GM21515 (cell line): ENCODE data around the gene URGCP.
A peak's percentile ranks its signal among the peaks of the same experiment; 100 is the strongest.

Experiments used
- ATAC-seq: cut with Tn5 transposase; IDR thresholded peaks from one replicate; pipeline ENCODE4 v1.9.1; 2021; ENCODE audit not compliant: unreplicated experiment

URGCP gene

GRCh38 chr7:43876976-43877745 lies 29.2 kb downstream of the URGCP start:
- no peak for ATAC-seq

DNA sequence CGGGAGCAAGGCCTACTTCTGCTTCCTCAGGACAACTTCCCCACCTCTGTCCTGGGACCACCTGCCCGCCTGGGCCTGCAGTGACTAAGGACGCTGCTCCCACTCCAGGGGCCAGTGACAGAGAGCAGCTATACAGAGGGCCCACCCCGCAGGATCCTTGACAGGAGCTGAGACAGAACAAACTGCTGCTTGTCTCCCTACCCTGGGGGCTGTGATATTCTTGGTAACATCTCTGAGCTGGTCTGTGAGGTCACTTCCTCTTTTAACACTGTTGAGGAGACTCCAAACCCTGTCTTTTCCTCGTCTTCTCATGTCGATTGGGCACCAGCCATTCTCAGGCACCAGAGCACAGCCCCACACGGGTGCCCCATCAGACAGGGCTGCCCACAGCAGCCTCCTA lies 30.2 kb downstream of the URGCP start:
- ATAC-seq = no peak

DNA sequence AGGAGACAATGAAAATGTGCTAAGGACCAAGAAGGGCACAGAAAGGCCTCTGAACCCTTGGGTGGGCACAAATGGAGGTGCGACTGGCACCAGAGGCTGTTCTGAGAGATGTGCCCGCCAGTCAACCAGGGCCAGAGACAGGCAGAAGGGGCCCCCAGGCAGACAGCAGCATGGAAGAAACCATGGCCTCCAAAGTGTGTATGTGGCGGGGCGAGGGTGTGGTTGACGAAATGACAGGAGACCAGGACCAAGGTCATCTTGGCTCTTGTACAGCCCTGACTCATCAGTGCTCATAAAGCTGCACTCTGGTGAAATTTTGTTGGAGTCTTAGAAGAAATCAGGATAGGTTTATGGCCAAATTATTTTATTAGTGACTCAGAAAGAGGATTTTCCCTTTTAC lies 33.1 kb downstream of the URGCP start:
- no peak for ATAC-seq

DNA sequence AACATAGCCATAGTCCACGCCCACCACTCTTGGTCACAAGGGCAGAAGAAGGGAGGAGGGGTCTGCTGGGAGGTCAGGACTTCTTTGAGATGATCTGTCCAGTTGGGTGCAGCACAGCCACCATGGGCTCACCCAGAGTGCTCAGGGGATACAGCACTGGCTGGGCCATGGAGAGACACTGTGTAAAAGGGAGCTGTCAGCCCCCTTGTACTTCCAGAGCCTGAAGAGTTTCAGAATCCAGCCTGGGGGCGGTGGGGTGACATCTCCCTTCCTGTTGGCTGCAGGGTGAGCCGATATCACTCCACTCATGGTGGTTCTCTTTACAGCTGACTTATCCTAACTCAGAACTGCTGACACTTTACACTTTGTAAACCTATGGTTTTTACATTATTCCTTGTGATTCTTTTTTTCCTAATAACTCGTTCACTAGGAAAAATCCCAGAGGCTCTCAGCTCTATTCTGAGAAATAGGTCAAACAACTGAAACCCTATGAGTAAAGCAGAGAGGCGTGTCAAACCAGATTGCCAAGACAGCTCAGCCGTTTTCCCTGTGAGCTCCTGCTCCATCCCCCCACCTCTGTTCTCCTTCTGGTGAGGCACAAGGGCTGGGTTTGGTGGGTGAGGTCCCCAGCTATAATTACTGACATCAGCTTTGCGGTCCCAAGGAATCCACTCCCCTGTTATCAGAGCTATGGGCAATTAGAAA lies 33.8 kb downstream of the URGCP start:
- ATAC-seq = no peak

DNA sequence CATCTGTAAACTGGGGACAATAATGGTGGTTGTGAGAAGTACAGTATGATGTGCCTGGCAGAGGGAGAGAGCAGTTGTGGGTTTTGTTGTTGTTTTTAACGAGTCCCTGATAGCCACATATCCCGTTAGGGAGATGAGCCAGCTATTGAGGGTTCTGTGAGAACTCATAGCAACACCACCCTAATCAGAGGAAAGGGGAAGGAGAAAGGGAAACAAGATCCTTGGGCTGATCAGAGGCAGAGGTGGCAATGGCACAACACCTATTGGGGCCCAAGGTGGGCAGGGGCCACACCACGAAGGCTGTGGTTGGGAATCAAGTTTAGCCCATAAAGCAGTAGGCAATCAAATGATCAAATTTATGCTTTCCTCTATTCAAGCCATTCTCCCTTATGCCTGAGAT lies 35.3 kb downstream of the URGCP start:
- no peak for ATAC-seq

- ATAC-seq = no peak
These were observed 36.1 kb downstream of the URGCP start for GRCh38 chr7:43870316-43870715.

DNA sequence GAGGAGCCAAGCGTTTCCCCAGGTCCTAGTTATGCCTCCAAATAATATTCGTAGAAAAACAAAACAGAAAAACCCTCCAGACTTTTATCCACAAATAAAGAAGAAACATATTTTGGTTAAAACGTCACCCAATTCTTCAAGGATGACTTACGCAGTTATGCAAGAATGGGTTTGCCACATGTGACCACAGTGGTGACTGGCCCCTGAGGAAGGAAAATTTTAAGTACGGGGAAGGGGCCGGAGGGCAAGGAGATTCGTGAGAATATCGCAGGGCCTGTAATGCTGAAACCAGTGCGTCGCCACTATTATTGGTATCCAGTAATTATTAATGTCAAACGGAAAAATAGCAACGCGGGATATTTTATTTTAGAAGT lies 36.5 kb downstream of the URGCP start:
- ATAC-seq = no peak

DNA sequence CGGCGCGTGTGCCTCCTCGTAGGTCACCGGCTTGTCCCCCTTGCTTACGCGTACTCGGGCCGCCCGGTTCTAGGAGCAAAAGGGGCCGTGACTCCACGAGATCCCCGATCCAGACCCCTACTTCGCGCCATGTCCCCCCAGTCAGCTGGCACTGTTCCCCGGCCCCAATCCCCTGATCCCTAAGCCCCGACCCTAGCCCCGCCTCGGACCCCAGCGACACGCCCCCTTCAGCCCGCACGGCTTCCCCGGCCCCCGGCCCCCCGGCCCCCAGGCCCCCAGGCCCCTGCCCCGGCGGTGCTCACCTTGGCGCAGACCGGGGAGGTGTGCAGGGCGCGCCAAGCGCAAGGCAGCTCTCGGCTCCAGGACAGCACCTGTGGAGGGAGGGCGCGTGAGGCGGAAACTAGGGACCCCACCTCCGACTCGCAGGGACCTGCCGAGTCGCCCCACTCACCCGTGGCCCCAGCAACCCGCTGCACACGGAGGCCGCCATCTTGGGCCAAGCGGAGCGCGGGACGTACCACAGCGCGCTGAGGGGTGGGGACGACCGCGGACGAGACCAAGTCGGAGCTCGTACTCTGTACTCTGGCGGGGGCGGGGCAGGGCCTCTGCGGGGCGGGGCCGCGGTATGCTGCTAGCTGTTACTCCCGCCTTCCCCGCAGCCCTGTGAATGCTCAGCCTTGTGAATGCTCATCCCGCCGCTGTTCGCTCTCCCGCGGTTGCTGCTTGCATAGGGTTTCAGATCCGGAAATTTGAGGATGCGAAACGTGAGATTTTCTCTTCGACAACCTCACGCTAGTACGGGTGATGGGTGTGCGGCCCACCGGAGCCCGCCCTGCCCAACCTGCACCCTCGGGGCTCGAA lies 37.2 kb downstream of the URGCP start, which contains the start of gene MRPS24:
MRPS24 (minus strand) TSS at position 512 of the 861 bp plus-strand sequence; CDS start at position 490, 22 bp downstream.
- ATAC-seq = peak; percentile 90

DNA sequence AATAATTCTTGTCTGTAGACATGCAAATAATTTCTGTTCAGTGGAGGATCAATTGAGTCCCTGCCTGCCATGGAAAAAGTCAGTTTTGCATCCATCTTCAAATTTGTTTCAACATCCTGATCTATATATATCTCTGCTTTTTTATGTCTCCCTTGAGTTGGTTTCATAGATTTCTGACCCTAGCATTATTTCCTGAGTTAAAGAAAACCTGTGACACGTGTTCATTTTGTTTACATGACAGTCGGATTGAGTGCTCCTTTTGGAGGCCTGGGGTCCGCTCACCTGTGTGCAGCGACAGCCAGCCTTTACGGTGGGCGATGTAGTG lies 37.8 kb downstream of the URGCP start:
- peak; percentile 5 for ATAC-seq

- no peak for ATAC-seq
These were observed 38.2 kb downstream of the URGCP start for GRCh38 chr7:43868181-43868580.

GRCh38 chr7:43865277-43865676 lies 41.1 kb downstream of the URGCP start:
- ATAC-seq = no peak

DNA sequence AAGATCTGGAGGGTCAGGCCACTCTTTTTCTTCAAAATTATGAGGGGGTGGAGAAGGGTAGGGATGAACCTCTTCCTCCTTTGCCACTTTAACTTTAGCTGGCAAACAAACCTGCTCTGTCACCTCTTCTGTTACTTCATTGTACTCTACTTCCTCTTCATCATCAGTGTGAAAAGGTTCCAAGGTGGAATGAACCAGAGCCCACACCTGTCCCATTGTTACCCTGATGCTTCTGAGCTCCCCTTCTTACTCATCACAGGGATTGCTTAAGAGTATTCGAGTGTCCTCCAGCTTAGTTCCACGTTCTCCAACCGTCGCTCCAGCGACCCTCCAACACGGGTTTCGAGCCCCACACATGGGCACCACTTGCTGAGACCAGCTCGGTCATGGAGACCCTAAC lies 42.3 kb downstream of the URGCP start:
- ATAC-seq = no peak

DNA sequence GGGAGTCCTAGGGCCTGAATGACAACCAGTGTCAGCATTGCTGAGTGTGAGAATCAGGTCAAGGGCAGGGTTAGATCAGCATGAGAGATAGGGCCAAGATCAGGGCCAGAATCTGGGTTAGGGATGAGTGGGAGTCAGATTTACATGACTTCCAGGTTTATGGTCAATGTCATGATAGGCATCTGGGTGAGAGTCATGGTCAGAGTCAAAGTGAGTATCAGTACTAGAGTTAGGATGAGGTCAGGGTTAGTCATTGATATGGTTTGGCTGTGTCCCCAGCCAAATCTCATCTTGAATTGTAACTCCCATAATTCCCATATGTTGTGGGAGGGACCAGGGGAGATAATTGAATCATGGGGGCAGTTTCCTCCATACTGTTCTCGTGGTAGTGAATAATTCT lies 49.4 kb downstream of the URGCP start:
- no peak for ATAC-seq

DNA sequence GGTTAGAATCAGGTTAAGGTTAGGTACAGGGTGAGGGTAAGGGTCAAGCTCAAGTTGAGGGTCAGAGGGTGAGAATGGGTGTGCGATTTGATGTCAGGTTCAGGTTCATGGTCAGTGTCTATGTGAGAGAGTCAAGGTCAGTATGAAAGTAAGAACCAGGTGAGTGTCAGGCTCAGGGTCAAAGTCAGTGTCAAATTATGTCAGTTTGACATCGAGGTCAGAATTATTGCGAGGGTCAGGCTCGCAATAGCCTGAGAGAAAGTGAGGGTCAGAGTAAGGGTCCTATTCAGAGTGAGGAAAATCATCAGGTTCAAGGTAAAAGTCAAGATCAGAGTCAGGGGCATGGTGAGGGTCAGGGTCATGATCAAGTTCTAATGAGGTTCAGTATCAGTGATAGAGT lies 50.1 kb downstream of the URGCP start:
- ATAC-seq = no peak

DNA sequence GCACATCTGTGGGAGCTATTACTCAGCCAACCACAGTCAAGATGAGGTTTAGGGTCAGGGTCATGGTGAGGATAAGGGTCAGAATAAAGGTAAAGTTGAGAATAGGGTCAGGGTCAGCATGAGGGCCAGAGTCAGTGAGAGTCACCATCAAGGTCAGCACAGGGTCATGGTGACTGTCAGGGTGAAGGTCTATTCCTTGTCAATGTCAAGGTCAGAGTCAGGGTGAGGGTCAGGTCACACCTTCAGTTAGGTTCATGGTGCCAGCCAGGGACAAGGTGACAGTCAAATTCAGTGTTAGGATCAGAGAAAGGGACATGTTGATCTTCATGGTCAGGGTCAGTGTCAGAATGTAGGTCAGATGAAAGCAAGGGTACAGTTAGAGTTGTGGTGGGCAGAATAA lies 51.2 kb downstream of the URGCP start:
- no peak for ATAC-seq

- ATAC-seq = no peak
These were observed 54.6 kb downstream of the URGCP start for GRCh38 chr7:43851805-43852204.

DNA sequence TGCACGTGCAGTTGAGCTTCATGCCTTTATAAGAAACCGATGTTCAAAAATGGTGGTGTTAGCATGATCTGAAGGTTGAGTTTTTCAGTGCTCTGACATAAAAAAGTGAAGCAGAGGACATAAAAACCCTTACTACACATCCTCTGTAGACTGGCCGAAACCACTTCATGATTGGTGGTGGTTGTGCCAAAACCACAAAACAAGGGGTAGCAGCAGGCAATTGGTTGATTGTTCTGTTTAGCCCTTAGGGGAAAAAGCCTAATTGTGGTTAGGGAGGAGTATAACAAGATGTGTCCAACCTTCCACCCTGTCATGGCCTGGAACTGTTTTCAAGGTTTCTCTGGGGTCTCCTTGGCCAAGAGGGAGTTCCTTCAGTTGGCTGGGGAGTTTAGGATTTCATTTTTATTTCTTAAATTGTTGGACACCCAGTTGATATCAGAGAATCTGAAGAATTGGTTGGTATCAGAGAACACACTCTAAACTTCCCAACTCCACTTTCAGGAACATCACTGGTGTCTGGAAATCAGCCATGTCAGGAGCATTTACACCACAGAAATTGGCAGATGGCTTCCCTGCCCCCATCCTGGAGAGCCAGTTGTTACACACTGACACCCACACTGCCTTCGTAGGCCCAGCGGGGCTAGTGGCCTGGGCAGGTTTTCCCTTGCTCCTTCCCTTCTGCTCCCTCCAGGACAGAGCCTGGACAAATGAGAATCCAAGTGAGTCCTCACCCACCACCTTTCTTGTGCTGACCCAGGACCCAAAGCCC lies 55.9 kb downstream of the URGCP start:
- no peak for ATAC-seq

DNA sequence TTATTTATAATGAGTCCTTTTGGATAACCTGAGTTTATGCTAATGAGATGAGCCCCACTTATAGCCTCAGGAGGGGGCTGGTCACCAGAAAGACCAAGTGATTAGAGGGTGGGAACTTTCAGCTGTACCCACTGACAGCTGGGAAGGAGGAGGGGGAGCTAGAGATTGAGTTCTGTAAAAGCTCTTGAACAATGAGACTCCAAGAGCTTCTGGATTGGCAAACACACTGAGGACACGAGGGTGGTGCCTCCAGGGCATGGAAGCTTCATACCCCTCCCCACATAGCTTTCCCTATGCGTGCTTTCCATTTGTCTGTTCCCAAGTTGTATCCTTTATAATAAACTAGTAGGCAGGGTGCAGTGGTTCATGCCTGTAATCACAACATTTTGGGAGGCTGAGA lies 57.3 kb downstream of the URGCP start:
- ATAC-seq = no peak

- ATAC-seq = no peak
These were observed 58.9 kb downstream of the URGCP start for GRCh38 chr7:43847496-43847895.

- ATAC-seq = no peak
These were observed 61.7 kb downstream of the URGCP start for GRCh38 chr7:43844662-43845061.

DNA sequence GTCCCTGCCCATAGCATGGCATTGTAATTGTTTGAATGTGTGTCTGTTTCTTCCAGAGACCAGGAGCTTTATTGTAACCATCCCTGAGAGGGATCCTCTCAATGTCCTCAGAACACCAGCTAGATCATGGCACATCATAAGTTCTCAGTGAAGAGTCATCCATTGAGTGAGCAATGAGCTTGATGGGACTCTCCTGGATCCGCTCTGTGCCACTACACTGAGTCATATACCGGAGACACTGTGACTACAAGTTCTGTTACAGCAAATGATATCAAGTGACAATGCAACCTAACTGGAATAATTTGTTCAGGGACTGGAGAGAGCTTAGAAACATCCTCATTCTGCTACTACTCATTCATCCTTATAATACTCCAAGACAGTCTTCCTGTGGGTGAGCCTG lies 62.1 kb downstream of the URGCP start:
- no peak for ATAC-seq
